ENCODE data around the gene RPTOR.

The RPTOR gene

GRCh38 chr17:80689129-80689619 lies 144.5 kb downstream of the RPTOR start:
- TF ChIP-seq ESRRG (CRISPR knock-in tag; IDR thresholded peaks at IDR 0.05) = no peak
- no peak for TF ChIP-seq ZNF565 (CRISPR knock-in tag; conservative IDR thresholded peaks at IDR 0.05; ENCODE audit: low read depth)
- no peak for TF ChIP-seq PATZ1 (CRISPR knock-in tag; IDR thresholded peaks at IDR 0.05; ENCODE audit: borderline replicate concordance)
- TF ChIP-seq ZFP3 (CRISPR knock-in tag; IDR thresholded peaks at IDR 0.05) = no peak
- TF ChIP-seq TSHZ2 (CRISPR knock-in tag; IDR thresholded peaks at IDR 0.05) = no peak
- no peak for TF ChIP-seq ISL1 (CRISPR knock-in tag; IDR thresholded peaks at IDR 0.05)
- TF ChIP-seq CREB5 (CRISPR knock-in tag; IDR thresholded peaks at IDR 0.05; ENCODE audit: low read depth) = no peak
- TF ChIP-seq BACH2 (CRISPR knock-in tag; IDR thresholded peaks at IDR 0.05; ENCODE audit: borderline replicate concordance) = no peak
- TF ChIP-seq RARB (CRISPR knock-in tag; IDR thresholded peaks at IDR 0.05) = no peak
- ATAC-seq = no peak

GRCh38 chr17:80691784-80692183 lies 147.1 kb downstream of the RPTOR start:
- ATAC-seq = no peak
- TF ChIP-seq ZNF565 (CRISPR knock-in tag; conservative IDR thresholded peaks at IDR 0.05; ENCODE audit: low read depth) = no peak
- no peak for TF ChIP-seq ZFP30 (CRISPR knock-in tag; IDR thresholded peaks at IDR 0.05)
- no peak for TF ChIP-seq ZNF8 (CRISPR knock-in tag; IDR thresholded peaks at IDR 0.05)
- TF ChIP-seq ESRRG (CRISPR knock-in tag; IDR thresholded peaks at IDR 0.05) = no peak
- TF ChIP-seq ISL1 (CRISPR knock-in tag; IDR thresholded peaks at IDR 0.05) = no peak
- no peak for TF ChIP-seq OSR1 (CRISPR knock-in tag; IDR thresholded peaks at IDR 0.05)
- TF ChIP-seq GLIS3 (CRISPR knock-in tag; IDR thresholded peaks at IDR 0.05) = no peak
- TF ChIP-seq BACH2 (CRISPR knock-in tag; IDR thresholded peaks at IDR 0.05; ENCODE audit: borderline replicate concordance) = no peak
- TF ChIP-seq POU6F1 (CRISPR knock-in tag; IDR thresholded peaks at IDR 0.05; ENCODE audit: borderline replicate concordance, low read depth) = no peak
- TF ChIP-seq PATZ1 (CRISPR knock-in tag; IDR thresholded peaks at IDR 0.05; ENCODE audit: borderline replicate concordance) = no peak
- no peak for TF ChIP-seq TCF4 (CRISPR knock-in tag; IDR thresholded peaks at IDR 0.05; ENCODE audit: borderline replicate concordance)
- no peak for TF ChIP-seq TOX (CRISPR knock-in tag; IDR thresholded peaks at IDR 0.05; ENCODE audit: borderline replicate concordance)
- TF ChIP-seq ARNTL (CRISPR knock-in tag; IDR thresholded peaks at IDR 0.05; ENCODE audit: borderline replicate concordance, low read depth) = no peak

- no peak for ATAC-seq
- TF ChIP-seq ISL1 (CRISPR knock-in tag; IDR thresholded peaks at IDR 0.05) (no peak), CREB5 (CRISPR knock-in tag; IDR thresholded peaks at IDR 0.05; ENCODE audit: low read depth) (no peak), ARNTL (CRISPR knock-in tag; IDR thresholded peaks at IDR 0.05; ENCODE audit: borderline replicate concordance, low read depth) (no peak), CSDC2 (CRISPR knock-in tag; IDR thresholded peaks at IDR 0.05) (no peak), TOX (CRISPR knock-in tag; IDR thresholded peaks at IDR 0.05; ENCODE audit: borderline replicate concordance) (no peak), ESRRG (CRISPR knock-in tag; IDR thresholded peaks at IDR 0.05) (no peak), PATZ1 (CRISPR knock-in tag; IDR thresholded peaks at IDR 0.05; ENCODE audit: borderline replicate concordance) (no peak), POU6F1 (CRISPR knock-in tag; IDR thresholded peaks at IDR 0.05; ENCODE audit: borderline replicate concordance, low read depth) (no peak), OSR1 (CRISPR knock-in tag; IDR thresholded peaks at IDR 0.05) (no peak), ZC3H10 (CRISPR knock-in tag; IDR thresholded peaks at IDR 0.05) (no peak)
Observed at GRCh38 chr17:80692931-80693467, 148.4 kb downstream of the RPTOR start.

Measured in SK-N-SH treated with all-trans-retinoic acid at 6 μM for 48 hours (cell line).